GM12873 (cell line): ENCODE results near the gene RASGRP2.

Experiments used
- TF ChIP-seq, protein P1 (sequence below): IDR thresholded peaks from 2 replicates; pipeline ENCODE4 v1.5.1; 2012; ENCODE audit warnings: low read depth, mild to moderate bottlenecking, moderate library complexity, low read length, control low read depth; ENCODE audit not compliant: insufficient read depth; ENCODE audit errors: missing control alignments

The RASGRP2 gene

GRCh38 chr11:64716473-64717267 lies 27.3 kb downstream of the RASGRP2 start:
- TF ChIP-seq, protein P1, sequence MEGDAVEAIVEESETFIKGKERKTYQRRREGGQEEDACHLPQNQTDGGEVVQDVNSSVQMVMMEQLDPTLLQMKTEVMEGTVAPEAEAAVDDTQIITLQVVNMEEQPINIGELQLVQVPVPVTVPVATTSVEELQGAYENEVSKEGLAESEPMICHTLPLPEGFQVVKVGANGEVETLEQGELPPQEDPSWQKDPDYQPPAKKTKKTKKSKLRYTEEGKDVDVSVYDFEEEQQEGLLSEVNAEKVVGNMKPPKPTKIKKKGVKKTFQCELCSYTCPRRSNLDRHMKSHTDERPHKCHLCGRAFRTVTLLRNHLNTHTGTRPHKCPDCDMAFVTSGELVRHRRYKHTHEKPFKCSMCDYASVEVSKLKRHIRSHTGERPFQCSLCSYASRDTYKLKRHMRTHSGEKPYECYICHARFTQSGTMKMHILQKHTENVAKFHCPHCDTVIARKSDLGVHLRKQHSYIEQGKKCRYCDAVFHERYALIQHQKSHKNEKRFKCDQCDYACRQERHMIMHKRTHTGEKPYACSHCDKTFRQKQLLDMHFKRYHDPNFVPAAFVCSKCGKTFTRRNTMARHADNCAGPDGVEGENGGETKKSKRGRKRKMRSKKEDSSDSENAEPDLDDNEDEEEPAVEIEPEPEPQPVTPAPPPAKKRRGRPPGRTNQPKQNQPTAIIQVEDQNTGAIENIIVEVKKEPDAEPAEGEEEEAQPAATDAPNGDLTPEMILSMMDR, result no peak

GRCh38 chr11:64715756-64716472 lies 28.0 kb downstream of the RASGRP2 start:
- TF ChIP-seq, protein P1, result no peak

DNA sequence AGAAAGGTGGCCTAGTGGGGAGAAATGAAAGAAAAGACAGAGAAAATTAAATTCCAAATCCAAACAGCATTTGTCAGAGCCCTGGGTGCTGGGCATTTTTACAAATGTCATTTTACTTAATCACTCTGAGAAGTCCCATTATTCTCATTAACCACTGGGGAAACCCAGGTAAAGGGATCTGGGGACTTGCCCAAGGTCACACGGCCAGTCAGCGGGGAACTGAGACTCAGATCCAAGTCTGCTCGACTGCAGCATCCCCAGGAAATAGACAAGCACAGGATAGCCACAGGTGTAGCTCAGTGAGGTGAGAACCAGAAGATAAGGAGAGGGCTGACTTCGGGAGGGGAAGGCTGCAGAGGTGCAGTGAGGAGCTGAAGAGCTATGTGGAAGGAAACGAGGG lies 28.8 kb downstream of the RASGRP2 start:
- TF ChIP-seq, protein P1, result no peak

DNA sequence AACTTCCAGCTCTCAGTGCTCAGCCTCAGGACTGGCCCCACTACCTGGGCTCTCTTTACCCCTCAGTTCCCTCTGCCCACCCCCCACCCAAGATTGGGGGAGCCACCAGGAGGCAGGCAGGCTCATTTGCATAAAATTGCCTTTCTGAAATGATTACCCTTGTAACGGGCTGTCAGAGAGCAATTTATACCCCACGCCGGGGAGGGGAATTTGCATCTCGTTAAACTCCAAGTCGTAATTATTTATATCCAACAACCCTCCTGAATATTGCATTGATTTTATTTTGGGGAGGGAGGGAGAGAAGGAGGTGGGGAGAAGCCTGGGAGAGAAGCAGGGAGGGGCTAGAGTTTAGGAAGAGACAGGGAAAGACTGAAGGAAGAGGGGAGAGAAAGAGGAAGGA lies 29.3 kb downstream of the RASGRP2 start:
- TF ChIP-seq, protein P1, result no peak

- TF ChIP-seq, protein P1, result no peak
Observed at GRCh38 chr11:64713781-64714363, 30.1 kb downstream of the RASGRP2 start.

GRCh38 chr11:64713016-64713707 lies 30.8 kb downstream of the RASGRP2 start:
- TF ChIP-seq, protein P1, result no peak
